AG08395 (cell line): ENCODE measurements around the gene ZNF134.

Experiments used
- DNase-seq: peaks from one replicate; pipeline ENCODE4 v3.0.0; 2012; ENCODE audit warnings: mixed read lengths, low spot score

The ZNF134 gene

GRCh38 chr19:57613941-57614743 is at the start of gene ZNF134:
ZNF134 (plus strand) TSS chr19:57614242; CDS start chr19:57619469, 5,227 bp downstream.
- peak; percentile 97 for DNase-seq

GRCh38 chr19:57566396-57567265 is 47.4 kb upstream of the ZNF134 start:
- DNase-seq: no peak

- DNase-seq: no peak
Measured at GRCh38 chr19:57570707-57571106, 43.3 kb upstream of the ZNF134 start.

- DNase-seq: no peak
Measured at GRCh38 chr19:57572415-57572947, 41.6 kb upstream of the ZNF134 start.

- DNase-seq: no peak
Measured at GRCh38 chr19:57576661-57577060, 37.4 kb upstream of the ZNF134 start.

- peak; percentile 99 for DNase-seq
Measured at GRCh38 chr19:57578487-57579205, 35.4 kb upstream of the ZNF134 start, which contains the start of gene ZNF416. ZNF416 (minus strand) TSS chr19:57578911; CDS start chr19:57578704, 207 bp downstream.

GRCh38 chr19:57583104-57583520 is 30.9 kb upstream of the ZNF134 start:
- no peak for DNase-seq

- DNase-seq: peak; percentile 96
Measured at GRCh38 chr19:57583521-57584416, 30.3 kb upstream of the ZNF134 start, which contains the start of gene ZIK1. ZIK1 (plus strand) TSS chr19:57584145; CDS start chr19:57584357, 212 bp downstream.

- DNase-seq: peak; percentile 78
Measured at GRCh38 chr19:57587529-57587928, 26.5 kb upstream of the ZNF134 start.

GRCh38 chr19:57599377-57599760 is 14.7 kb upstream of the ZNF134 start:
- no peak for DNase-seq

GRCh38 chr19:57599761-57600383 is 14.2 kb upstream of the ZNF134 start, which contains the start of gene ZNF530:
ZNF530 (plus strand) TSS chr19:57599885; CDS start chr19:57604346, 4,461 bp downstream.
- peak; percentile 96 for DNase-seq

- no peak for DNase-seq
Measured at GRCh38 chr19:57606931-57607330, 7.1 kb upstream of the ZNF134 start.

- no peak for DNase-seq
Measured at GRCh38 chr19:57611113-57611512, 2.9 kb upstream of the ZNF134 start.

GRCh38 chr19:57615346-57615745 is 1.3 kb downstream of the ZNF134 start:
- no peak for DNase-seq

GRCh38 chr19:57620673-57621348 is 6.8 kb downstream of the ZNF134 start:
- no peak for DNase-seq

GRCh38 chr19:57623091-57623490 is 9.0 kb downstream of the ZNF134 start:
- no peak for DNase-seq

GRCh38 chr19:57632987-57633831 is 19.2 kb downstream of the ZNF134 start, which contains the start of gene ZNF211:
ZNF211 (plus strand) TSS chr19:57633168; CDS start chr19:57633347, 179 bp downstream.
- DNase-seq: peak; percentile 98

GRCh38 chr19:57633832-57634131 is 19.7 kb downstream of the ZNF134 start:
- DNase-seq: no peak

- no peak for DNase-seq
Measured at GRCh38 chr19:57637379-57637778, 23.3 kb downstream of the ZNF134 start.
